NT2/D1 (cell line): ENCODE measurements around the gene HTR3D.

Experiments
- SUZ12 ChIP-seq: IDR thresholded peaks from 2 replicates; pipeline ENCODE4 v1.6.1; 2011; ENCODE audit not compliant: insufficient read length, insufficient read depth; ENCODE audit errors: extremely low read depth
- YY1 ChIP-seq: IDR thresholded peaks from 2 replicates; pipeline ENCODE4 v1.6.1; 2011; ENCODE audit not compliant: insufficient read length, insufficient read depth
- ZNF274 ChIP-seq: IDR thresholded peaks from 2 replicates; pipeline ENCODE4 v1.6.1; 2011; ENCODE audit warnings: mild to moderate bottlenecking, low read depth, low read length

DNA sequence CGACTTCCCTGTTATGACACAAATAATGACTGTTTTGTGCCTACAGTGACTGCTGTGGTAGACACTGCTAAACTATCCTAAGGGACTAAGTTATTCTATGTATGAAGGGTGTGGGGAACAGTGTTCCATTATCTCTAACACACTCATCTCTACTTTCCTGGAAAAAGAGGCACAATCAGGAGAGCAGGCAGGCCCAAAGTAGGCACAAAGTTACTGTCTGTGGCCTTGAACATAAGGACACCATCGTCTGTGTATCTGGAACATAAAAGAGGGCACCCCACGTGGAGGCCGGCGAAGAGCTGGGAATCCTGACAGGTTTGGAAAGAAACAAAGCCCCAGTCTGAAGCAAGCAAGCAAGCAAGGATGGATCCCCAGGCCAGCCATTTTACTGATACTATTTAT, 15.4 kb upstream of the HTR3D start:
- no peak for TF ChIP-seq SUZ12
- TF ChIP-seq ZNF274, result no peak
- no peak for TF ChIP-seq YY1
